ENCODE results near the gene ANP32A. TPM values are rescaled to one million over a fixed set of nuclear protein-coding genes. Genes with fewer than 3 reads are reported as not detected.

The ANP32A gene
- total RNA-seq, 1 donor from 2014 or later, result 114 TPM

GRCh38 chr15:68729789-68730411, 90.8 kb downstream of the ANP32A start:
- H3K36me3 ChIP-seq, result no peaks in the 10 kb centered on the region
- peaks cover 10% of the 10 kb centered on the region for H3K4me1 ChIP-seq
- intact Hi-C loops (cut with DNase I), result loop anchor here (5.0 kb wide), 1 partner anchor 147 kb away; no protein-coding TSS in a partner anchor
- H3K4me3 ChIP-seq, result no peak overlapping the region
- H3K9me3 ChIP-seq, result no peaks in the 10 kb centered on the region
- H3K27me3 ChIP-seq, result no peaks in the 10 kb centered on the region
- ATAC-seq (peak; percentile 46), DNase-seq (no peak)
- H3K27ac ChIP-seq, result no peak overlapping the region
- no peak for TF ChIP-seq CTCF (IDR thresholded peaks at IDR 0.05)

Small RNA genes within 50 kb of the gene (microRNA-seq; reads per million reads assigned to microRNA genes)
- gene MIR4312 (ENCODE audit: borderline microRNAs expressed), result not detected

Other genes starting within 250 kb of the ANP32A start
- 3.6 TPM for gene CORO2B, start 241.9 kb downstream of the ANP32A start, total RNA-seq
- gene SPESP1, start 109.6 kb upstream of the ANP32A start, total RNA-seq, result 1.2 TPM
- gene NOX5, start 193.8 kb upstream of the ANP32A start, total RNA-seq, result 0.14 TPM

Measured in upper lobe of right lung (tissue), 1 donor.